Caco-2 (cell line): ENCODE measurements around the gene GNG7. TPM values are rescaled to one million over a fixed set of nuclear protein-coding genes. Genes with fewer than 3 reads are reported as not detected.
"Not testable (repeated sequence)": the region's sequence is repeated elsewhere in the genome, so short reads cannot be mapped to it uniquely, and the experiment has no call there.

Experiments used
- BruUV-seq: library from RNA; stranded (reverse); fragments of 400-500 nt; replicated peaks from 2 replicates; lab custom pipeline; 2021; lab: Mats Ljungman, UMichigan
- CTCF ChIA-PET: fragments of 300-600 bp; sonication (Branson Sonifier 250); formaldehyde crosslinking; loops from one replicate; lab custom pipeline; 2022; ENCODE audit warnings: antibody characterized with exemption; lab: Charles Lee
- POLR2A ChIA-PET: fragments of 300-600 bp; sonication (Branson Sonifier 250); formaldehyde crosslinking; loops from one replicate; lab custom pipeline; 2022; ENCODE audit warnings: antibody characterized with exemption; lab: Charles Lee
- DNase-seq, 2 experiments: peaks; one replicate each; pipeline versions ENCODE4 v3.0.0 to v3.0.0-alpha.2; 2020 to 2022
- H3K27me3 ChIP-seq: replicated peaks from 2 replicates; pipeline ENCODE4 v1.6.0; 2011; ENCODE audit warnings: low read length; ENCODE audit not compliant: control insufficient read depth, insufficient read depth
- H3K36me3 ChIP-seq: 2 replicates; pipeline ENCODE4 v1.5.1; 2011; ENCODE audit warnings: low read length; ENCODE audit not compliant: control insufficient read depth, insufficient read depth
- H3K4me1 ChIP-seq: fragments of 250-450 bp; sonication (Bioruptor Pico); 2 replicates; pipeline ENCODE4 v1.5.1; 2020; ENCODE audit warnings: mild to moderate bottlenecking
- H3K4me3 ChIP-seq: 2 replicates; pipeline ENCODE4 v1.5.1; 2011; ENCODE audit warnings: low read depth, mild to moderate bottlenecking, control low read depth, low read length
- H3K9me3 ChIP-seq: fragments of 250-450 bp; sonication (Bioruptor Pico); 2 replicates; pipeline ENCODE4 v1.5.1; 2020; ENCODE audit warnings: mild to moderate bottlenecking, moderate library complexity
- H3K27ac Mint-ChIP-seq: one replicate; pipeline ENCODE4 v1.8.0; 2022; ENCODE audit warnings: mixed read lengths; ENCODE audit not compliant: unreplicated experiment
- H3K27me3 Mint-ChIP-seq: one replicate; pipeline ENCODE4 v1.8.0; 2022; ENCODE audit warnings: mixed read lengths; ENCODE audit not compliant: insufficient read depth, unreplicated experiment
- H3K36me3 Mint-ChIP-seq: one replicate; pipeline ENCODE4 v1.8.0; 2022; ENCODE audit warnings: mild to moderate bottlenecking, mixed read lengths; ENCODE audit not compliant: insufficient read depth, unreplicated experiment
- H3K4me1 Mint-ChIP-seq: one replicate; pipeline ENCODE4 v1.8.0; 2022; ENCODE audit warnings: low read depth, mixed read lengths; ENCODE audit not compliant: unreplicated experiment
- H3K4me3 Mint-ChIP-seq: one replicate; pipeline ENCODE4 v1.8.0; 2022; ENCODE audit warnings: mild to moderate bottlenecking, moderate library complexity, mixed read lengths; ENCODE audit not compliant: unreplicated experiment
- H3K9me3 Mint-ChIP-seq: one replicate; pipeline ENCODE4 v1.8.0; 2022; ENCODE audit warnings: mixed read lengths; ENCODE audit not compliant: unreplicated experiment
- intact Hi-C: fragments of 100-400 bp; cut with micrococcal nuclease; formaldehyde crosslinking; loops from one replicate; pipeline ENCODE4 v1.10.0; 2022; ENCODE audit not compliant: unreplicated experiment
- total RNA-seq: library from RNA; stranded (reverse); gene quantifications from 2 replicates; pipeline ENCODE4 v1.2.3, GENCODE V29; 2022
- TF ChIP-seq, protein P1 (sequence below), 2 experiments: fragments of 200-600 bp in 1 of 2; IDR thresholded peaks; 1 replicate in 1 of 2; 2 replicates in 1 of 2; pipeline versions ENCODE4 v1.5.1 to v1.8.0; 2011 to 2022; ENCODE audit warnings: antibody characterized with exemption in 1 of 2, control low read depth in 1 of 2, inconsistent platforms in 1 of 2, low read depth in 1 of 2, low read length in 1 of 2, mild to moderate bottlenecking in 1 of 2, moderate library complexity in 1 of 2; ENCODE audit not compliant: insufficient read depth in 1 of 2, severe bottlenecking in 1 of 2, unreplicated experiment in 1 of 2

The GNG7 gene
- total RNA-seq, 1 experiment from 2014 or later = 0.43 TPM

- Mint-ChIP-seq H3K9me3 (no peaks in the 10 kb centered on the region), H3K27me3 (no peaks in the 10 kb centered on the region), H3K27ac (no peak overlapping the region), H3K4me3 (no peak overlapping the region), H3K36me3 (no peaks in the 10 kb centered on the region), H3K4me1 (no peaks in the 10 kb centered on the region)
- BruUV-seq = no TSS peak
- CTCF ChIA-PET = no interaction called here
- TF ChIP-seq, protein P1, sequence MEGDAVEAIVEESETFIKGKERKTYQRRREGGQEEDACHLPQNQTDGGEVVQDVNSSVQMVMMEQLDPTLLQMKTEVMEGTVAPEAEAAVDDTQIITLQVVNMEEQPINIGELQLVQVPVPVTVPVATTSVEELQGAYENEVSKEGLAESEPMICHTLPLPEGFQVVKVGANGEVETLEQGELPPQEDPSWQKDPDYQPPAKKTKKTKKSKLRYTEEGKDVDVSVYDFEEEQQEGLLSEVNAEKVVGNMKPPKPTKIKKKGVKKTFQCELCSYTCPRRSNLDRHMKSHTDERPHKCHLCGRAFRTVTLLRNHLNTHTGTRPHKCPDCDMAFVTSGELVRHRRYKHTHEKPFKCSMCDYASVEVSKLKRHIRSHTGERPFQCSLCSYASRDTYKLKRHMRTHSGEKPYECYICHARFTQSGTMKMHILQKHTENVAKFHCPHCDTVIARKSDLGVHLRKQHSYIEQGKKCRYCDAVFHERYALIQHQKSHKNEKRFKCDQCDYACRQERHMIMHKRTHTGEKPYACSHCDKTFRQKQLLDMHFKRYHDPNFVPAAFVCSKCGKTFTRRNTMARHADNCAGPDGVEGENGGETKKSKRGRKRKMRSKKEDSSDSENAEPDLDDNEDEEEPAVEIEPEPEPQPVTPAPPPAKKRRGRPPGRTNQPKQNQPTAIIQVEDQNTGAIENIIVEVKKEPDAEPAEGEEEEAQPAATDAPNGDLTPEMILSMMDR (IDR thresholded peaks at IDR 0.05; ENCODE audit: insufficient read depth in 1 of 2, low read depth in 1 of 2, low read length in 1 of 2, severe bottlenecking in 1 of 2, unreplicated experiment in 1 of 2) = no peak
- no peak for DNase-seq
- POLR2A ChIA-PET = no interaction called here
- H3K36me3 ChIP-seq = no peaks in the 10 kb centered on the region
- intact Hi-C loops = no loop called here
- H3K27me3 ChIP-seq = no peaks in the 10 kb centered on the region
- H3K4me3 ChIP-seq = no peak overlapping the region
- no peaks in the 10 kb centered on the region for H3K9me3 ChIP-seq
- H3K4me1 ChIP-seq = no peaks in the 10 kb centered on the region
Measured at GRCh38 chr19:2567996-2568395, 134.5 kb downstream of the GNG7 start.

GRCh38 chr19:2567580-2567979 is 134.9 kb downstream of the GNG7 start:
- no peaks in the 10 kb centered on the region for H3K36me3 Mint-ChIP-seq
- CTCF ChIA-PET = no interaction called here
- POLR2A ChIA-PET = no interaction called here
- no peak overlapping the region for H3K27ac Mint-ChIP-seq
- H3K4me3 Mint-ChIP-seq = no peak overlapping the region
- Histone ChIP-seq H3K36me3 (no peaks in the 10 kb centered on the region), H3K27me3 (no peaks in the 10 kb centered on the region), H3K4me3 (no peak overlapping the region), H3K9me3 (no peaks in the 10 kb centered on the region), H3K4me1 (no peaks in the 10 kb centered on the region)
- H3K4me1 Mint-ChIP-seq = no peaks in the 10 kb centered on the region
- BruUV-seq = no TSS peak
- no peak for DNase-seq
- intact Hi-C loops = no loop called here
- TF ChIP-seq, protein P1 (IDR thresholded peaks at IDR 0.05; ENCODE audit: insufficient read depth in 1 of 2, low read depth in 1 of 2, low read length in 1 of 2, severe bottlenecking in 1 of 2, unreplicated experiment in 1 of 2) = no peak
- H3K27me3 Mint-ChIP-seq = no peaks in the 10 kb centered on the region
- H3K9me3 Mint-ChIP-seq = no peaks in the 10 kb centered on the region

- intact Hi-C loops, H3K4me1 ChIP-seq, H3K4me3 Mint-ChIP-seq, H3K36me3 ChIP-seq, H3K27ac Mint-ChIP-seq, H3K4me3 ChIP-seq, H3K36me3 Mint-ChIP-seq, BruUV-seq, H3K27me3 Mint-ChIP-seq, DNase-seq, POLR2A ChIA-PET, H3K4me1 Mint-ChIP-seq, H3K27me3 ChIP-seq, H3K9me3 Mint-ChIP-seq, H3K9me3 ChIP-seq: not testable (repeated sequence)
- CTCF ChIA-PET = interaction anchor here (0.6 to 0.7 kb wide), 2 partner anchors 48 to 305 kb away, joined by 3 to 6 read pairs; no protein-coding TSS in a partner anchor
Measured at GRCh38 chr19:2563546-2563945, 138.9 kb downstream of the GNG7 start.

DNA sequence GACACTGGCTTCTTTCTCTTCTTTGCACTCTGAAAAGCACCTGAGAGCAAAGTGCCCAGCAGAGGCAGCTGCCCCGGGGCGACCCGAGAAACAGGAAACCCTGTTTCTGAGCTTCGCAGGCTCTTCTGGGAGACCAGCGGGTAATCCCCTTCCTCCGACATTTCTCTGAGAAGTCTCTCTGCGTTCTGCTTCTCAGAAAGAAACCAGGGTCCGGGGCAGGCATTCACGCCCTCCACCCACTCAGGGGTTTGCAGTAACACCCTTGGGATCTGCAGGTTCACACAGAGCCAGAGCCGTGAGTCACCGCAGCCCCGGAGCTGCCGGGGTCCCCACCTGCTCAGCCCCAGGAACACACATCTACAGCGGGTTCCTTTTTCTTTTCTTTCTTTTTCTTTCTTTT is 140.6 kb downstream of the GNG7 start:
- Histone ChIP-seq H3K9me3 (no peaks in the 10 kb centered on the region), H3K4me3 (no peak overlapping the region), H3K36me3 (no peaks in the 10 kb centered on the region), H3K4me1 (peaks cover 8% of the 10 kb centered on the region), H3K27me3 (no peaks in the 10 kb centered on the region)
- BruUV-seq = no TSS peak
- ChIA-PET POLR2A (interaction anchor here (0.6 kb wide), 2 partner anchors 17 to 86 kb away, joined by 3 read pairs; partner anchors contain the start of gene GADD45B), CTCF (no interaction called here)
- TF ChIP-seq, protein P1 (IDR thresholded peaks at IDR 0.05; ENCODE audit: insufficient read depth in 1 of 2, low read depth in 1 of 2, low read length in 1 of 2, severe bottlenecking in 1 of 2, unreplicated experiment in 1 of 2) = no peak
- H3K9me3 Mint-ChIP-seq = no peaks in the 10 kb centered on the region
- H3K27ac Mint-ChIP-seq = no peak overlapping the region
- H3K4me1 Mint-ChIP-seq = peaks cover 6% of the 10 kb centered on the region
- no peaks in the 10 kb centered on the region for H3K27me3 Mint-ChIP-seq
- intact Hi-C loops = no loop called here
- no peaks in the 10 kb centered on the region for H3K36me3 Mint-ChIP-seq
- no peak overlapping the region for H3K4me3 Mint-ChIP-seq
- no peak for DNase-seq
